K562 (cell line): ENCODE results near the gene NRG3. TPM values are rescaled to one million over a fixed set of nuclear protein-coding genes. Genes with fewer than 3 reads are reported as not detected.

Experiments
- ATAC-seq: fragments of 200-7000 bp; cut with Tn5 transposase; 3 replicates; pipeline ENCODE4 v1.9.1; 2020; ENCODE audit warnings: moderate library complexity
- BruUV-seq: library from RNA; stranded (reverse); fragments of 400-500 nt; replicated peaks from 2 replicates; lab custom pipeline; 2021; lab: Mats Ljungman, UMichigan
- CTCF ChIA-PET: fragments of 300-600 bp; formaldehyde crosslinking; extraction: SDS; loops from one replicate; lab custom pipeline; 2021; ENCODE audit warnings: low intra/inter-chr PET ratio; lab: Yijun Ruan, JAX
- POLR2A ChIA-PET: fragments of 300-600, 350-650 bp; sonication (Branson Sonifier 250); formaldehyde crosslinking; extraction: SDS; loops from one replicate; lab custom pipeline; 2021; ENCODE audit warnings: antibody characterized with exemption, inconsistent platforms; lab: Yijun Ruan, JAX
- DNase-seq, 4 experiments: peaks; one replicate each; pipeline versions ENCODE4 v3.0.0 to v3.0.0-alpha.2; 2011 to 2018; ENCODE audit warnings: low spot score in 3 of 4, mixed read lengths in 3 of 4; ENCODE audit errors: extremely low read depth in 1 of 4
- FAIRE-seq: peaks from 2 replicates; lab custom pipeline; 2011; peaks lifted over from hg19 to GRCh38; lab: Jason Lieb, UNC
- H2AFZ ChIP-seq: 2 replicates; pipeline ENCODE4 v1.6.0; 2011; ENCODE audit warnings: low read depth, low read length, control low read depth, inconsistent platforms
- H3K27ac ChIP-seq: fragments of 200-600 bp; 3 replicates; pipeline ENCODE4 v1.8.0; 2011; ENCODE audit warnings: low read depth, mild to moderate bottlenecking, control low read depth, inconsistent platforms, low read length, moderate library complexity, mixed read lengths; ENCODE audit errors: extremely low read depth
- H3K27me3 ChIP-seq, 2 experiments: fragments of 300-600 bp in 1 of 2; 2 replicates in 1 of 2; 3 replicates in 1 of 2; pipeline versions ENCODE4 v1.6.0 to v1.8.0; 2011; ENCODE audit warnings: inconsistent platforms in 2 of 2, low read length in 2 of 2, mild to moderate bottlenecking in 1 of 2, mixed read lengths in 1 of 2, moderate library complexity in 1 of 2; ENCODE audit not compliant: control insufficient read depth in 2 of 2, insufficient read depth in 2 of 2
- H3K36me3 ChIP-seq: fragments of 300-600 bp; 3 replicates; pipeline ENCODE4 v1.8.0; 2011; ENCODE audit warnings: mild to moderate bottlenecking, low read length, inconsistent platforms; ENCODE audit not compliant: control insufficient read depth, insufficient read depth
- H3K4me1 ChIP-seq, 2 experiments: fragments of 200-600 bp in 1 of 2; replicated peaks in 1 of 2; 2 replicates in 1 of 2; 3 replicates in 1 of 2; pipeline versions ENCODE4 v1.5.1 to v1.8.0; 2011; ENCODE audit warnings: inconsistent platforms in 2 of 2, low read length in 2 of 2, mild to moderate bottlenecking in 1 of 2, mixed read lengths in 1 of 2, moderate library complexity in 1 of 2; ENCODE audit not compliant: control insufficient read depth in 2 of 2, insufficient read depth in 2 of 2
- H3K4me2 ChIP-seq: 2 replicates; pipeline ENCODE4 v1.6.1; 2011; ENCODE audit warnings: low read length, control low read depth, inconsistent platforms, mixed read lengths; ENCODE audit not compliant: insufficient read depth
- H3K4me3 ChIP-seq: fragments of 200-600 bp; sonication (generic), shearing (Covaris generic); 2 replicates; pipeline ENCODE4 v1.5.1; 2016; ENCODE audit warnings: control low read depth, inconsistent platforms
- H3K79me2 ChIP-seq: fragments of 200-600 bp; 3 replicates; pipeline ENCODE4 v1.8.0; 2011; ENCODE audit warnings: low read length, inconsistent platforms; ENCODE audit not compliant: control insufficient read depth, insufficient read depth
- H3K9ac ChIP-seq, 2 experiments: 2 replicates each; pipeline versions ENCODE4 v1.6.0 to v1.6.1; 2011; ENCODE audit warnings: low read depth in 2 of 2, low read length in 2 of 2, control low read depth in 1 of 2, inconsistent platforms in 1 of 2, mild to moderate bottlenecking in 1 of 2, mixed read lengths in 1 of 2; ENCODE audit not compliant: insufficient read depth in 1 of 2
- H3K9me1 ChIP-seq: one replicate; pipeline ENCODE4 v1.6.0; 2011; ENCODE audit warnings: inconsistent platforms, mild to moderate bottlenecking, low read length, moderate library complexity; ENCODE audit not compliant: control insufficient read depth, insufficient read depth
- H3K9me3 ChIP-seq: replicated peaks from 2 replicates; pipeline ENCODE4 v1.5.1; 2011; ENCODE audit warnings: low read depth, low read length, inconsistent platforms; ENCODE audit not compliant: control insufficient read depth, insufficient read depth
- H4K20me1 ChIP-seq: replicated peaks from 2 replicates; pipeline ENCODE4 v1.6.1; 2011; ENCODE audit warnings: low read length, inconsistent platforms, mixed read lengths; ENCODE audit not compliant: control insufficient read depth, insufficient read depth
- BMI1 ChIP-seq: fragments of 150-350 bp; IDR thresholded peaks from 2 replicates; pipeline ENCODE4 v1.6.1; 2014; ENCODE audit warnings: low read length
- FOXP1 ChIP-seq: sonication (generic); formaldehyde crosslinking; IDR thresholded peaks from 2 replicates; pipeline ENCODE4 v1.8.0; 2022; ENCODE audit warnings: mild to moderate bottlenecking, missing genetic modification reagents
- MCM3 ChIP-seq: fragments of 450-650 bp; IDR thresholded peaks from 2 replicates; pipeline ENCODE4 v1.6.1; 2016
- MECOM ChIP-seq: fragments of 250-450 bp; sonication (Bioruptor Pico); IDR thresholded peaks from 2 replicates; pipeline ENCODE4 v1.8.0; 2022; ENCODE audit warnings: inconsistent platforms
- NFATC3 ChIP-seq: fragments of 450-650 bp; IDR thresholded peaks from 2 replicates; pipeline ENCODE4 v1.6.1; 2017; ENCODE audit warnings: mild to moderate bottlenecking
- RCOR1 ChIP-seq, 2 experiments: IDR thresholded peaks; 2 replicates each; pipeline ENCODE4 v1.6.1; 2012; ENCODE audit warnings: low read depth in 2 of 2, low read length in 2 of 2, borderline replicate concordance in 1 of 2, improper control_type of control experiment in 1 of 2
- TSC22D4 ChIP-seq: fragments of 450-650 bp; IDR thresholded peaks from 2 replicates; pipeline ENCODE4 v1.6.1; 2016; ENCODE audit warnings: missing genetic modification characterization, missing biosample characterization, control low read depth
- WGBS: fragments of 100-300 bp; shearing (Covaris generic); methylation state at CpG from one replicate; pipeline ENCODE4 v1.1.6; 2016; ENCODE audit warnings: low coverage, mixed read lengths; ENCODE audit not compliant: insufficient coverage; ENCODE audit errors: missing lambda C conversion rate; 5-methylcytosine and 5-hydroxymethylcytosine counted together
- in situ Hi-C: fragments of 300-500 bp; cut with MboI; formaldehyde crosslinking; loops from 4 replicates; pipeline ENCODE4 v1.15.0; 2018; ENCODE audit warnings: inconsistent platforms, mixed read lengths
- intact Hi-C: fragments of 100-400 bp; cut with micrococcal nuclease; formaldehyde crosslinking; loops from 2 replicates; pipeline ENCODE4 v1.14.2; 2022
- polyA plus RNA-seq, 8 experiments: library from polyadenylated mRNA; depleted of rRNA in 4 of 8; stranded (reverse) in 5 of 8; unstranded in 3 of 8; fragments of >200 nt; fragmentation: Nextera tagmentation in 2 of 8; fragmentation: Illumina TruSeq in 1 of 8; extraction: Ambion mirVana in 2 of 8; extraction: Trizol in 1 of 8; gene quantifications; 2 replicates each; pipeline versions ENCODE4 v1.2.1 to v1.2.3, GENCODE V29; 2011 to 2014; ENCODE audit warnings: inconsistent platforms in 1 of 8, missing spikeins in 1 of 8
- total RNA-seq, 7 experiments: library from RNA; depleted of rRNA in 6 of 7; stranded (reverse); fragments of >200 nt in 6 of 7; fragmentation: Illumina TruSeq in 2 of 7; extraction: Trizol in 2 of 7; gene quantifications; 2 replicates each; pipeline versions ENCODE4 v1.2.1 to v1.2.3, GENCODE V29; 2011 to 2021; ENCODE audit warnings: low replicate concordance in 1 of 7
- TF ChIP-seq, protein P1 (sequence below): fragments of 250-450 bp; sonication (Bioruptor Pico); IDR thresholded peaks from 2 replicates; pipeline ENCODE4 v1.4.0; 2020; ENCODE audit warnings: borderline replicate concordance
- TF ChIP-seq, protein P2 (sequence below): fragments of 450-650 bp; formaldehyde crosslinking; IDR thresholded peaks from 2 replicates; pipeline ENCODE4 v1.4.0; 2020; ENCODE audit warnings: mild to moderate bottlenecking

NRG3 gene
- total and polyA plus RNA-seq, 9 of the 15 experiments (the other 6 are each of a cell fraction or from before 2014, with no cell fraction given): not detected

DNA sequence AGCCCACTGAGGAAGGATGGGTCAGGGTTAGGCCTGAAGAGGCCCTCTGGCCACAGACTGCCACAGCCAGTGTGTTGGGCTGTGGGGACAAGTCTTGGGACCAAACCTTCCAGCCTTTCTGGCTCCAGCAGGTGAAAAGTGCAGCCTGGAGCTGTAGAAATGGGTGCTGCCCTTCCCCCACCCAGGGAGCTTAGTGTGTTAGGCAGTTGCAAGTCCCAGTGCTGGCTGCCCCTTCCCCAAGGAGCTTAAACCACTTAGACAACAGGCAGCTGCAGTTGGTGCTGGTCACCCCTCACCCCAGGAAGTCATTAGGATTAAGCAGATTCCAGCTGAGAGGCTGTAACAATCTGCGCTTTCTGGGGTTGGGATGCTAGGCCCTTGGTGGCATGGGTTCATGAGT is 563.3 kb downstream of the NRG3 start:
- intact Hi-C loops: no loop called here
- Histone ChIP-seq H3K27me3 (no peaks in the 10 kb centered on the region), H3K4me1 (no peaks in the 10 kb centered on the region), H3K9me3 (no peaks in the 10 kb centered on the region), H2AFZ (no peak overlapping the region), H3K4me2 (no peak overlapping the region), H3K9ac (no peak overlapping the region), H3K9me1 (no peaks in the 10 kb centered on the region), H3K36me3 (no peaks in the 10 kb centered on the region), H3K4me3 (no peak overlapping the region), H4K20me1 (no peaks in the 10 kb centered on the region), H3K79me2 (no peaks in the 10 kb centered on the region), H3K27ac (no peak overlapping the region)
- DNase-seq: no peak
- no peak for FAIRE-seq
- no peak for ATAC-seq
- TF ChIP-seq, protein P1, sequence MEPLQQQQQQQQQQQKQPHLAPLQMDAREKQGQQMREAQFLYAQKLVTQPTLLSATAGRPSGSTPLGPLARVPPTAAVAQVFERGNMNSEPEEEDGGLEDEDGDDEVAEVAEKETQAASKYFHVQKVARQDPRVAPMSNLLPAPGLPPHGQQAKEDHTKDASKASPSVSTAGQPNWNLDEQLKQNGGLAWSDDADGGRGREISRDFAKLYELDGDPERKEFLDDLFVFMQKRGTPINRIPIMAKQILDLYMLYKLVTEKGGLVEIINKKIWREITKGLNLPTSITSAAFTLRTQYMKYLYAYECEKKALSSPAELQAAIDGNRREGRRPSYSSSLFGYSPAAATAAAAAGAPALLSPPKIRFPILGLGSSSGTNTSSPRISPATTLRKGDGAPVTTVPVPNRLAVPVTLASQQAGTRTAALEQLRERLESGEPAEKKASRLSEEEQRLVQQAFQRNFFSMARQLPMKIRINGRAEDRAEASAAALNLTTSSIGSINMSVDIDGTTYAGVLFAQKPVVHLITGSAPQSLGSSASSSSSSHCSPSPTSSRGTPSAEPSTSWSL (CRISPR knock-in tag): no peak
- TF ChIP-seq RCOR1 (IDR thresholded peaks at IDR 0.05; ENCODE audit: borderline replicate concordance in 1 of 2, low read depth in 2 of 2, low read length in 2 of 2) (no peak), BMI1 (no peak), MCM3 (no peak), TSC22D4 (tag) (no peak), FOXP1 (CRISPR knock-in tag) (no peak), MECOM (CRISPR knock-in tag) (no peak), NFATC3 (no peak)
- TF ChIP-seq, protein P2, sequence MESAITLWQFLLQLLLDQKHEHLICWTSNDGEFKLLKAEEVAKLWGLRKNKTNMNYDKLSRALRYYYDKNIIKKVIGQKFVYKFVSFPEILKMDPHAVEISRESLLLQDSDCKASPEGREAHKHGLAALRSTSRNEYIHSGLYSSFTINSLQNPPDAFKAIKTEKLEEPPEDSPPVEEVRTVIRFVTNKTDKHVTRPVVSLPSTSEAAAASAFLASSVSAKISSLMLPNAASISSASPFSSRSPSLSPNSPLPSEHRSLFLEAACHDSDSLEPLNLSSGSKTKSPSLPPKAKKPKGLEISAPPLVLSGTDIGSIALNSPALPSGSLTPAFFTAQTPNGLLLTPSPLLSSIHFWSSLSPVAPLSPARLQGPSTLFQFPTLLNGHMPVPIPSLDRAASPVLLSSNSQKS: no peak
- ChIA-PET POLR2A (no interaction called here), CTCF (no interaction called here)
- in situ Hi-C loops: no loop called here
- 0% methylated on average over 1 of the region's 1 CpG for WGBS
- no TSS peak for BruUV-seq
